GM19193 (cell line): ENCODE measurements around the gene TENM3.

Source experiments
- POLR2A ChIP-seq: IDR thresholded peaks from 4 replicates; pipeline ENCODE4 v1.6.1; 2011; ENCODE audit not compliant: insufficient read depth, insufficient read length; ENCODE audit errors: extremely low read depth

The TENM3 gene

DNA sequence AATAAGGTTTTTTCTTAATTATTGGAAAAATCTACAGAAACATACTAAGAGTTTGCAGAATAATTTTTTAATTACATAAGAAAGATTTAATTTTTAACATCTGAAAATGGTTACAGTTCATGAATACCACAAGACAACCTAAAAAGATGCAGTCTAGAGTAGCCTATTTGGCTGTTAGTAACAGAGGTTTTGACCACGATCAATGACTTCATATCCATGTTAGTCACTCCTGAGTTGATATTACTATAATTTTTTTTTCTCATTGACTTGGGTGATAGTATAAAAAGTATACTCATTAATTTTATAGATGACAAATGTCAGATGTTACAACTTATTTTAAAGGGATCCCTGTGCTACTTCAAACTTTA, 401.5 kb downstream of the TENM3 start:
- TF ChIP-seq POLR2A, result no peak

GRCh38 chr4:182645511-182645910, 402.3 kb downstream of the TENM3 start:
- no peak for TF ChIP-seq POLR2A

GRCh38 chr4:182647646-182648300, 404.6 kb downstream of the TENM3 start:
- TF ChIP-seq POLR2A, result no peak

DNA sequence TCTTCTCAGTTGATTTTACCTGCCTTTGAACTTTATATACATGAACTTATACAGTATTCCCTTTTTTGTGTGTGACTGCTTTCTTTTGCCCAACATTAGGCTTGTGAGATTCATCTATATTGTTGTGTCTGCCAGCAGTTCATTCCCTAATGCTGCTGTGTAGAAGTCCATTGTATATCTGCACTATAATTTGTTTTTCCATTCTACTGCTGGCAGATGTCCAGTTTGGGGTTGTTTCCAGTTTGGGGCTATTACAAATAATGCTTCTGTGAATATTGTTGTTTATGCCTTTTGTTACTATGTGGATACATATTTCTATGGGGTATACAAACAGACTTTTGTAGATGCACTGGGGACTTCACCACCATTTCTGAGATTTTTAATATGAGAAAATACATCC, 405.6 kb downstream of the TENM3 start:
- no peak for TF ChIP-seq POLR2A

DNA sequence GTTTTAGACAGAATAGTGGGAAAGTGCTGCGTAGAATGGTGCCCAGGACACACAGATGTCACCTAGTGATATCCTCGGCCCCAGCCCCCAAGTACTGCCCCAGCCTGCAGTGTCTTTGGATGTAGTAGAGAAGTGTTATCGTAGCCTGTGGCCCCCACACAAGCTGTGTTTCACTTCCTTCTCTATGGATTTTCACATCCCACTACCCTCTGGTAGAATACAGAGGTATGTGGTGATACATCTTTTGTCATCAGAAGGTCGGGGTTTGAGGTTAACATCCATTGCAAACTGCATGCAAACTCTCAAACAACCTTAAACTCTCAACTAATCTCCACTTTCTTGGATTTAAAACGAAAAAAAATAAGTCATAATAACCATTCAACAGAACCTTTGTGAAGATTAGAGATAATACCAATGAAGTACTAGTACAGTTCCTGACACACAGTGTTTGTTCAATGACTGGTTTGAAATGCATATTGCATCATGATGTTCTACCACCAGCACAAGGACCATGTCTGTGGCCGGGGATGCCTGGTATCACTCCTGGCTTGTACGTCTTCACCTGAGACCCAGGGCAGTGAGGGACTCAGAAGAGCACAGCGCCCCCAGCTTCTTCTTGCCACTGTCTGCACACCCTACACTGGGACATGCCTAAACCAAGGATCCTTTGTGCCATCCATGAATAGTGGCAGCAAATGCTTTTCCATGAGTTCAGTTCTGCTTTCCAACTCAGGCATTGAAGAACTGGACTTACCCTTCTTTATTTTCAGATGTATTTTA, 406.7 kb downstream of the TENM3 start:
- TF ChIP-seq POLR2A, result no peak

- TF ChIP-seq POLR2A, result no peak
Measured at GRCh38 chr4:182653596-182653995, 410.4 kb downstream of the TENM3 start.

- no peak for TF ChIP-seq POLR2A
Measured at GRCh38 chr4:182655340-182655739, 412.1 kb downstream of the TENM3 start.

DNA sequence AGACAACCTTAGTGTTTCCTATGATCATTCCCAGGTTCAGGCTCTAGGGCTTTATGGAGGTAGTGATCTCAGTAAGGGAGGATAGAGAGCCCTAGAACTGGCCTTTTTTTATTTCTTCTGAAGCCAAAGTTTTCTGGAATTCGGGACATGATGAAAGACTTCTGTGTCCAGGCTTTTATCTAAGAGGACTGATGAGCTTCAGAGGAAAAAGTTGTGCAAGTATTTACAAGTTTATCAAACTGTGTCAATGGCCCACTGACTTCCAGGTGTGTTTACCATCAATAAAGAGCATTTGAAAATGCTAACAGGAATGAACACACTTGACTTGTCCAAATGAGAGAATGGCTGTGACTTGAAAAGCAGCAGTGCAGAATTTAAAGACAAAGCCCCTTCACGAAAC, 419.3 kb downstream of the TENM3 start:
- TF ChIP-seq POLR2A, result no peak

DNA sequence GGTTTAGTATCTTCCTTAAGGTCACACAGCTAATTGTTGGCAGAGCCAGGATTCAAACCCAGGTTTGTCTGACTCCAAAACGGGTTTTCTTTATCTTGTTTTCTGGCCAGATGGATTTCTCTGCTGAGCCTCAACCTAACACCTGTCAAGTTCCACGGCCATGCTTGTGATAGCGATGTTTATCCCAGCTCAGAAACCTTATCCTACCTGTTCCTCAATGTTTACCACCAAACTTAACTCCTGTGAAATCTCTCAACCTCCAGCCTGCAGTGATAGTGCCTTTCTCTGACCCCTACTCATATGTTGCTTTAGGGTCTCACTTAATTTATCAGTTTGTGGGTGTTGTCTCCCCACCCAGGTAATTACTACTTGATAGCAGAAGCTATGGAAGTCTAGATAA, 428.0 kb downstream of the TENM3 start:
- TF ChIP-seq POLR2A, result no peak

GRCh38 chr4:182671749-182672148, 428.5 kb downstream of the TENM3 start:
- no peak for TF ChIP-seq POLR2A

DNA sequence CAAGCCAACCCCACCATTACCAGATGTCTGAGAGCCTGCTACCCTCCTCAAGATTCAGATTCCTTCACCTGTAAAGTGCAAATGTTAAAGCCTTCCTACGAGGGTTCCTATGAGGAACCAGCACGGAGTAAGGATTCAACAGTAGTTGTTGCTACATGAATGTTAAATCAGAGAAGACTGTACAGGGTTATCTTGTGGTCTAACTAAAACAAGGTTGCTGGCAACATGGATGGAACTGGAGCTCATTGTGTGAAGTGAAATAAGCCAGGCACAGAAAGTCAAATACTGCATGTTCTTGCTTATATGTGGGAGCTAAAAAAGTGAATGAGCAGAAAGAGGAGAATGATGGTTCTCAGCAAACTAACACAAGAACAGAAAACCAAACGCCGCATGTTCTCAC, 435.4 kb downstream of the TENM3 start:
- no peak for TF ChIP-seq POLR2A

GRCh38 chr4:182679533-182679932, 436.3 kb downstream of the TENM3 start:
- TF ChIP-seq POLR2A, result no peak

GRCh38 chr4:182680234-182680653, 437.0 kb downstream of the TENM3 start:
- no peak for TF ChIP-seq POLR2A

DNA sequence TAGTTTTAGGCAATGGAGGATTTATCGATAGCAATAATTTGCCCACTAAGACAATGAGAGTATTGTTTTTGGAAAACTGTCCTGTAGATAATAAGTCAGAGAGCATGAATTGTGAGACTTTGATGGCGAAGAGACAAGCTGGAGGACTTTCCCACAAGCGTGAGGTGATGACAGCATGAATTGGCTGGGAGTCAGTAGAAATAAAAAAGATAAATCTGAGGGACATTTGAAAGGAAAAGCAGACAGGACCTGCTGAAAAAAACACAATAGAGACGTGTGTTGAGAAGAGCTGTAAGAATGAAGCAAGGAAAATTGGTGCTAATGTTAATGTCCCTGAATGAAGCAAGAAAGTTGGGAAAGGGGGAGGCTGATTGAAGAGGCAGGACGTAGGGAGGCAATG, 440.5 kb downstream of the TENM3 start:
- no peak for TF ChIP-seq POLR2A

GRCh38 chr4:182684796-182685195, 441.6 kb downstream of the TENM3 start:
- no peak for TF ChIP-seq POLR2A

GRCh38 chr4:182688081-182688480, 444.9 kb downstream of the TENM3 start:
- TF ChIP-seq POLR2A, result no peak

DNA sequence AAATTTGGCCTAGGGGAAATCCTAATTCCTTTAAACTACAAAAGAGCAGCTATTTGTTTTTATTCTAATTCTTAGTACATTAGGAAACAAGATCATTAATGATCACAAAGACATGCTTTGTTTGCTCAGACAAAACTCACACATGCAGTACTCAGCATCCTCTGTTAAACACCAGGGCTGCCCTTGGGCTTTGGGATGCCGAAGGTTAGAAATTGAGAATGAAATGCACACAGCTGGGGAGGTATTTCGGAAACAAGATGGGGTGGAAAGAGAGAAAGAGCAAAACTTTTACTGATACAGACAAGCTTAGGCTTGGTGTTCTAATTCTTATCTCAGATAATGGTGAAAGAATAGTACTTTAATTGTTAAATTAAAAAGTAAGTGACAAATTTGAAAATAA, 451.3 kb downstream of the TENM3 start:
- no peak for TF ChIP-seq POLR2A

DNA sequence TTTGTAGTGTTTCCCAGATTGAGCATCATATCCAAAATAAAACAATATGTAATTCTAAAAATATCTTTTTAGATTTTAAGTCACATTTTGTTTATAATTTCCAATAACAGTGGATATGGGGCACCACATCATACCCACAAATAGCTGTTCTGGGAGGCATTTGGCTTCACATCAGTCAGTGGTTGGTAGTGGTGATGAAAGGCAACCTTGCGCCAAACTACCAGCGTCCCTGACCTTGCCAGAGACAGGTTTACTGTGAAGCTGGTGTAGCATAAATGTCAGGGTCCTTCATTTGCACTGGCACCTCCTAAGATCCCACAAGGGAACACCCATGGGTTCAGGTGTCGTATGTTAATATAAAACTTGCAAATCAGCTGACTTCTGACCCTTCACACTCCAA, 451.8 kb downstream of the TENM3 start:
- no peak for TF ChIP-seq POLR2A

DNA sequence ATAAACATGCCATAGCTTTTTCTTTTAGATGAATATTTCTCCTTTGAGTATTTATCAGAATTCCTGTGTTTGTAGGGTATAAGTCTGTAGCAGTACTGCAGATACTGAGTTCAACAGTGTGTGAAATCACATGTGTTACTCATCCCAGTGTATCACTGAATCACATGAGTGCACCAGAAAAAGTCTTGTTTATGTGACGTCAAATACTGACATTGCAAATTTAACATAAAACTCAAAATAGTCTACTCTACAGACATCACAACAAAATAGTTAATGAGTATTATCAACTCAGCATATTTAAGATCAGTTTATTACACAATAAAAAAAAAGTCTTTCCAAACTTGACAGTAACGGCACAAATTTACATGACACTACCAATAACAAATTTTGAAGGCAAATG, 452.6 kb downstream of the TENM3 start:
- no peak for TF ChIP-seq POLR2A
